ENCODE measurements around the gene DRICH1. TPM values are rescaled to one million over a fixed set of nuclear protein-coding genes. Genes with fewer than 3 reads are reported as not detected.
A peak's percentile ranks its signal among the peaks of the same experiment; 100 is the strongest.
"Not testable (repeated sequence)": the region's sequence is repeated elsewhere in the genome, so short reads cannot be mapped to it uniquely, and the experiment has no call there.

The DRICH1 gene
- total RNA-seq, 1 experiment from 2014 or later = not detected

DNA sequence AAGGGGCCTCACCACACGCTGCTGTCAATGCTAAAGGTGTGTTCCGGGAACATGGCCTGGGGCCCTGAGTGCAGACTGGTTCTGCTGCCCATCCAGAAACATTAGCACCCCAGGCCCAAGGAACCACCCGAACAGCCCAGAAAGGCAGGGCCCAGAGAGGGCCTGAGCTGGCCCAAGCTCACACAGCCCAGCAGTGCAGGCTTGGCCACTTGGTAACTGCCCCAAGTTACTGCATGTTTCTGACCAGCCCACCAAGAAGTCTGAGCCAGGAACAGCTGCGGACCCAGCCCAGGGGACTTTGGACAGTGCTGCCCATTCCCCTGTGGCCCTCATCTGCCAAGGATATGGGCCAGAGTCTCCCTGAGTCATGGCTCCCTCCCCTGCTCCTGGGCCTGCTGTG, 39.3 kb upstream of the DRICH1 start:
- 0 out of 2 replicates have a peak, but pooled peaks have one; percentile 28 for ATAC-seq
- intact Hi-C loops (cut with micrococcal nuclease; ENCODE audit: unreplicated experiment); H3K36me3 ChIP-seq (ENCODE audit: control insufficient read depth, insufficient read depth, low read length); H3K27ac ChIP-seq (ENCODE audit: low read length); H3K27me3 ChIP-seq (ENCODE audit: control insufficient read depth, insufficient read depth, low read length); CTCF ChIA-PET; H3K4me3 ChIP-seq (ENCODE audit: low read depth in 2 of 2, low read length in 2 of 2); BruUV-seq (replicated peaks); DNase-seq (ENCODE audit: low read depth, low spot score); H3K9me3 ChIP-seq (ENCODE audit: control insufficient read depth, insufficient read depth, low read depth, low read length); in situ Hi-C loops (cut with HindIII; ENCODE audit: low pct_unique_long_range_greater_than_20kb, low sequenced_read_pairs); H3K4me1 ChIP-seq (ENCODE audit: control insufficient read depth, insufficient read depth, low read length); POLR2A ChIA-PET: not testable (repeated sequence)

DNA sequence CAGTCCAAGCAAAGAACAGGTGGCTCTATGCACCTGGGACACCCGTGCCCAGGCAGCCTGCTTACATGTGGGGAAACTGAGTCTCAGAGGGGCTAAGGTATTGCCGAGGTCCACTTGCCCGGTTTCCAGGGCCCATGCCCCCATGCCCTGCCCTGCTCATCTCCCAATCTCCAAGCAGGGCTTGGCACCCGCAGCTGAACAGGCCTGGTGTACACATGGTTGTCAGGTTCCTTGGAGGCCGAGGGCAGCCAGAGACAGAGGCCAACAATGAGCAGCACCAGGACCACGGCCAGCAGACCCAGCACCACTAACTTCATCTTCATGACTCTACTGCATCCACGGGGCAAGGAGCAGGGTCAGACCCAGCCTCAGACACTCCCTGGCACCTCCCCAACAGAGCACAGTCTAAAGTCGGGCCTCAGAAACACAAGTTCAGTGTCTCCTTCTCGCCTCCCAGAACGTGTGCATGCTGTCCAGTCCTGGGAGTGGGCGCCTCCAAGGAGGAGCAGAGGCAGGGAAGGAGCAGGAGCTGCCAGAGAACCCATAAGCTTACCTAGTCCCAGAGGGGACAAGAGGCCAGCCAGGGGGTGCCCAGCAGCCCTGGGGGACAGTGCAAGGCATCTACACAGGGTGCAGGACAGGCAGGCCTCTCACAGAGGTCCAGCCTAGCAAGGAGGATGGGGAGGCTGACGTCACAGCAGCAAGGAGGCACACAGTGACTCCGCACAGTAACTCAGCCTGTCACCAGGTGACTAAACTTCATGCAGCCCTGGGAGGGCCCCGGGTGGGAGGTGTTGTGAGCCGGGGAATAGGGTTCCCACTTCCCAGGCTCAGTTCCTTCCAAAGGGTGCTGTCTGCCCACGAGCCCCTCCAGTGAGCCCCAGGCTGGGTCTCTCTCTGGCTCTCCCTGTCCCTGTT, 38.5 kb upstream of the DRICH1 start:
- in situ Hi-C loops (cut with HindIII; ENCODE audit: low pct_unique_long_range_greater_than_20kb, low sequenced_read_pairs) (no loop called here), intact Hi-C loops (cut with micrococcal nuclease; ENCODE audit: unreplicated experiment) (no loop called here)
- H3K27me3 ChIP-seq (ENCODE audit: control insufficient read depth, insufficient read depth, low read length) = no peaks in the 10 kb centered on the region
- H3K27ac ChIP-seq (ENCODE audit: low read length) = no peak overlapping the region
- ChIA-PET POLR2A (no interaction called here), CTCF (no interaction called here)
- ATAC-seq = peak; percentile 59; the same call in 1 of the 2 replicates
- no TSS peak for BruUV-seq (replicated peaks)
- H3K4me3 ChIP-seq (ENCODE audit: low read depth in 2 of 2, low read length in 2 of 2) = no peak overlapping the region
- H3K36me3 ChIP-seq (ENCODE audit: control insufficient read depth, insufficient read depth, low read length) = no peaks in the 10 kb centered on the region
- no peak for DNase-seq (ENCODE audit: low read depth, low spot score)
- H3K4me1 ChIP-seq (ENCODE audit: control insufficient read depth, insufficient read depth, low read length) = no peaks in the 10 kb centered on the region
- H3K9me3 ChIP-seq (ENCODE audit: control insufficient read depth, insufficient read depth, low read depth, low read length) = no peaks in the 10 kb centered on the region
- TF ChIP-seq, protein P1, sequence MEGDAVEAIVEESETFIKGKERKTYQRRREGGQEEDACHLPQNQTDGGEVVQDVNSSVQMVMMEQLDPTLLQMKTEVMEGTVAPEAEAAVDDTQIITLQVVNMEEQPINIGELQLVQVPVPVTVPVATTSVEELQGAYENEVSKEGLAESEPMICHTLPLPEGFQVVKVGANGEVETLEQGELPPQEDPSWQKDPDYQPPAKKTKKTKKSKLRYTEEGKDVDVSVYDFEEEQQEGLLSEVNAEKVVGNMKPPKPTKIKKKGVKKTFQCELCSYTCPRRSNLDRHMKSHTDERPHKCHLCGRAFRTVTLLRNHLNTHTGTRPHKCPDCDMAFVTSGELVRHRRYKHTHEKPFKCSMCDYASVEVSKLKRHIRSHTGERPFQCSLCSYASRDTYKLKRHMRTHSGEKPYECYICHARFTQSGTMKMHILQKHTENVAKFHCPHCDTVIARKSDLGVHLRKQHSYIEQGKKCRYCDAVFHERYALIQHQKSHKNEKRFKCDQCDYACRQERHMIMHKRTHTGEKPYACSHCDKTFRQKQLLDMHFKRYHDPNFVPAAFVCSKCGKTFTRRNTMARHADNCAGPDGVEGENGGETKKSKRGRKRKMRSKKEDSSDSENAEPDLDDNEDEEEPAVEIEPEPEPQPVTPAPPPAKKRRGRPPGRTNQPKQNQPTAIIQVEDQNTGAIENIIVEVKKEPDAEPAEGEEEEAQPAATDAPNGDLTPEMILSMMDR (IDR thresholded peaks at IDR 0.05) = no peak
- TF ChIP-seq TCF7L2 (IDR thresholded peaks at IDR 0.05; ENCODE audit: low read depth, low read length) = no peak
- no peak for TF ChIP-seq SIN3A (IDR thresholded peaks at IDR 0.05; ENCODE audit: borderline replicate concordance, insufficient read depth, low read depth, low read length)
- TF ChIP-seq, protein P2, sequence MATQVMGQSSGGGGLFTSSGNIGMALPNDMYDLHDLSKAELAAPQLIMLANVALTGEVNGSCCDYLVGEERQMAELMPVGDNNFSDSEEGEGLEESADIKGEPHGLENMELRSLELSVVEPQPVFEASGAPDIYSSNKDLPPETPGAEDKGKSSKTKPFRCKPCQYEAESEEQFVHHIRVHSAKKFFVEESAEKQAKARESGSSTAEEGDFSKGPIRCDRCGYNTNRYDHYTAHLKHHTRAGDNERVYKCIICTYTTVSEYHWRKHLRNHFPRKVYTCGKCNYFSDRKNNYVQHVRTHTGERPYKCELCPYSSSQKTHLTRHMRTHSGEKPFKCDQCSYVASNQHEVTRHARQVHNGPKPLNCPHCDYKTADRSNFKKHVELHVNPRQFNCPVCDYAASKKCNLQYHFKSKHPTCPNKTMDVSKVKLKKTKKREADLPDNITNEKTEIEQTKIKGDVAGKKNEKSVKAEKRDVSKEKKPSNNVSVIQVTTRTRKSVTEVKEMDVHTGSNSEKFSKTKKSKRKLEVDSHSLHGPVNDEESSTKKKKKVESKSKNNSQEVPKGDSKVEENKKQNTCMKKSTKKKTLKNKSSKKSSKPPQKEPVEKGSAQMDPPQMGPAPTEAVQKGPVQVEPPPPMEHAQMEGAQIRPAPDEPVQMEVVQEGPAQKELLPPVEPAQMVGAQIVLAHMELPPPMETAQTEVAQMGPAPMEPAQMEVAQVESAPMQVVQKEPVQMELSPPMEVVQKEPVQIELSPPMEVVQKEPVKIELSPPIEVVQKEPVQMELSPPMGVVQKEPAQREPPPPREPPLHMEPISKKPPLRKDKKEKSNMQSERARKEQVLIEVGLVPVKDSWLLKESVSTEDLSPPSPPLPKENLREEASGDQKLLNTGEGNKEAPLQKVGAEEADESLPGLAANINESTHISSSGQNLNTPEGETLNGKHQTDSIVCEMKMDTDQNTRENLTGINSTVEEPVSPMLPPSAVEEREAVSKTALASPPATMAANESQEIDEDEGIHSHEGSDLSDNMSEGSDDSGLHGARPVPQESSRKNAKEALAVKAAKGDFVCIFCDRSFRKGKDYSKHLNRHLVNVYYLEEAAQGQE (IDR thresholded peaks at IDR 0.05; ENCODE audit: insufficient read depth in 1 of 2, low read depth in 2 of 2, low read length in 1 of 2) = peak in 1 of 2 experiments; percentile 42; a peak in 1 of 4 replicates
- no peak for TF ChIP-seq POLR2AphosphoS5 (IDR thresholded peaks at IDR 0.05; ENCODE audit: low read depth, low read length)

GRCh38 chr22:23660381-23660780, 28.3 kb upstream of the DRICH1 start:
- H3K27me3 ChIP-seq (ENCODE audit: control insufficient read depth, insufficient read depth, low read length); ATAC-seq; POLR2A ChIA-PET; H3K9me3 ChIP-seq (ENCODE audit: control insufficient read depth, insufficient read depth, low read depth, low read length); DNase-seq (ENCODE audit: low read depth, low spot score); CTCF ChIA-PET; H3K27ac ChIP-seq (ENCODE audit: low read length); H3K36me3 ChIP-seq (ENCODE audit: control insufficient read depth, insufficient read depth, low read length); BruUV-seq (replicated peaks); in situ Hi-C loops (cut with HindIII; ENCODE audit: low pct_unique_long_range_greater_than_20kb, low sequenced_read_pairs); H3K4me1 ChIP-seq (ENCODE audit: control insufficient read depth, insufficient read depth, low read length); intact Hi-C loops (cut with micrococcal nuclease; ENCODE audit: unreplicated experiment); H3K4me3 ChIP-seq (ENCODE audit: low read depth in 2 of 2, low read length in 2 of 2): not testable (repeated sequence)
